Stimulated activated CD4-positive, alpha-beta T cell treated with anti-CD3 and anti-CD28 coated beads, Interleukin-1b, Interleukin-23, amount 100 ng/mL, for 1 hour (primary cell): ENCODE measurements around the gene CHRNB1.
A peak's percentile ranks its signal among the peaks of the same experiment; 100 is the strongest.

Experiments
- DNase-seq, 2 donors: peaks; one replicate each; pipeline ENCODE4 v3.0.0-alpha.2; 2020; ENCODE audit warnings: low read depth in 2 of 2

CHRNB1 gene

DNA sequence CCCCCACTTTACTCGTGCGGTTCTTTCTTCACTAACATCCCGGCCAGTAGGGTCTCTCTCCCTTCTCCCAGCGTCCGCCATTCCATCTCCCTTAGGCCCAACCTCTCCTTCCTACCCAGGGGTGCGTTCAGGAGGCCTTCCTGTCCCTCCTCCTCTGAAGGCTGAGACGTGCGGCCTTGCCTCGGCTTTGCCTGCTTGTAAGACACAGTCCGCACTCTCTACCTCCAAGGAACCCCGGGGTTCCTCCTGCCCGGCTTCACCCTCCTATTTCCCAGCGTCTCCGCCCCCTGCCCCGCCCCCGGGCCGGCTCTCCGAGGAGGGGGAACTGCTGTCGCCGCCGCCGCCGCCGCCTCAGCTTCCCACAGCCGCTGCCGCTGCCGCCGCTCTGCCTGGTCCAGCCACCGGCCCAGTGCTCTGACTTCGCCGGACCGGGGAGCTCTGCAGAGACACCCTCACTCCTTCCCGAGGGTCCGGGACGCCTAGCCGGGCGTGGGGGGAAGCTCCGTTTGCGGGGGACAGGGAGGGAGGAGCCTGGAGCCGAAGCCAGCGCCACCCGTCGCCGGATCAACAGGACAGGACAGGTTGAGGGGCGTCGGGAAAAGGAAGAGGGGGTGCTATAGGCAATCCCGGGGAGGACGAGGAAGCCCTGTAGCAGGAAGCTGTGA is 6.8 kb upstream of the CHRNB1 start:
- DNase-seq: peak; percentile 16 to 48

DNA sequence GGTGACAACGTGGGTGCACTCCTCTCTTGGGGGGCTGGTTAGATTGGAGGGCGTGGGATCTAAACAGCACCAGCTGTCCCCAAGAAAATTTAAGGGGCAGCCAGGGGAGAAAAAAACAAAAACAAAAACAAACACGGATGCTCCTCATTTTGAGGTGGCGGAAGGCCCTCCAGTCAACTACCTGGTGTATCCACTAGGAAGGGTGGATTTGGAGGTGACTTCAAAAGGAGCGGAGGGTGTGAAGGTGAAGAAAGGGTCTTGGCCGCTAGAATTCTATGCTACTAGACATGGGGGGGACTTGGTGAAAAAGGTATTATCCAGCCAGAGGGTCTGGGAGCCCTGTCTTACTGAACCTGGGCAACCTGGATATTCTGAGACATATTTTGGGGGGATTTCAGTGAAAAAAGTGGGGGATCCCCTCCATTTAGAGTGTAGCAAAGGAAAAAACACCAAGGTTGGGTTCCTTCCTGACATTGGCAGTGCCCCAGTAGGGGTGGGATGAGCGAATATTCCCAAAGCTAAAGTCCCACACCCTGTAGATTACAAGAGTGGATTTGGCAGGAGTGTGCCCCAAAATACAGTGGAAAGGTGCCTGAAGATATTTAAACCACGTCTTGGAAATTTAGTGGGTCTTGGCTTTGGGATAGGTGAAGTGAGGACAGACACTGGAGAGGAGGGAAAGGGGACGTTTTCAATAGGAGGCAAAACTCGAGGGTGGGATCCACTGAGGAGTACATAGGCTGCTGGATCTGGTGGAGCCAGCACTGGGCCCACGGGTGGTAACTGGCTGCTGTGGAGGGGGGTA is 6.0 kb upstream of the CHRNB1 start:
- no peak for DNase-seq

- DNase-seq: no peak
Measured at GRCh38 chr17:7439462-7440112, 5.3 kb upstream of the CHRNB1 start, which contains the start of gene FGF11. FGF11 (plus strand) TSS chr17:7439512; CDS start chr17:7439621, 109 bp downstream.

DNA sequence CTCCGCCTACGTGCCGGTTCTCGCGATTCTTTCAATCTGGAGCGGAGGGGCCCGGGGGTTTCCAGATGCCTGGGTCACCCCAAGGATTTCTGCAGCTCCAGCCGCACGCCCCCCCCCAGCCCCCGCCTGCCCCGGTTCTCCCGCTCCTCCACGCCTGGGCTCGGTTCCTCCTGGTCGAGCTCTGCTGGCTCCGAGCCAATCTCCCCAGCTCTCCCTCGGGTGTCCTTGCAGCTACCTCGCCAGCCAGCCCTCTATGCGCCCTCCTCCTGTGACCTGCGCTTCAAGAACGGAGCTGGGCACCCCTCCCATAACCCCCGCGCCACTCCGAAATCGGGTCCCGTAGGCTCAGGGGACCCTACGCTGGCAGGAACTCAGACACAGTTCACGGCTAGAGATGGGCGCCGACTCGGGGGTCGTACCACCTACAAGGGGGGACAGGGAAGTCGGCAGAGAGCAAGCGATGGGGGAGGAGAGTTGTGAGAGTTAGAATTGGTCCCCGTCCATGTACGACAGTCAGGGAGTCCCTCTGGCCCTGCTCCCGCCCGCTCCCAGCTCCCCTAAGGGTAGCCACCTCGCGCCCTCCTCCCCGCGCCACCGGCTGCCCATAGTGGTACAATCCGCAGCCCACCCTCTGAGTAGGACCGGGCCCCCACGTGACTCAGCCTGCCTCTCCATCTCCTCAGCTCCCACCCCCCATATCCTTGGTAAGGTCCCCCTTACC is 4.6 kb upstream of the CHRNB1 start:
- DNase-seq: no peak

DNA sequence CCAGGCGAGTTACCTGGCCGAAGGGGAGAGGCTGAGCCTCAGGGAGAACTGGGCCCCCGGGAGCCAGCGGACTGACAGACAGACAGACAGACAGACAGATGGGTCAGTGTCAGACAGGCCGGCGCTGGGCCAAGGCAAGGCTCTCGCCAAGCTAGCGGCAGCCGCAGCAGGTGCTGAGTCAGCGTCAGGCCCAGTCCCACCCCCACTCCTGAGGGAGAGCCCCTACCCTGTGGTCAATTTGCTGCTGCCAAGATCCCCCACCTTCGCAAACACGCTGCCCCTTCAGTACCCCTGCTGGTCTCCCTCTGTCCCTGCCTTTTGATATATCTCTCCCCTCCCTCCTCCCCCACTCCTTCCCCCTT is 4.0 kb upstream of the CHRNB1 start:
- no peak for DNase-seq

GRCh38 chr17:7441266-7441665 is 3.6 kb upstream of the CHRNB1 start:
- no peak for DNase-seq

GRCh38 chr17:7442142-7442541 is 2.7 kb upstream of the CHRNB1 start:
- no peak for DNase-seq

GRCh38 chr17:7443499-7444485 is 1.1 kb upstream of the CHRNB1 start:
- DNase-seq: no peak

DNA sequence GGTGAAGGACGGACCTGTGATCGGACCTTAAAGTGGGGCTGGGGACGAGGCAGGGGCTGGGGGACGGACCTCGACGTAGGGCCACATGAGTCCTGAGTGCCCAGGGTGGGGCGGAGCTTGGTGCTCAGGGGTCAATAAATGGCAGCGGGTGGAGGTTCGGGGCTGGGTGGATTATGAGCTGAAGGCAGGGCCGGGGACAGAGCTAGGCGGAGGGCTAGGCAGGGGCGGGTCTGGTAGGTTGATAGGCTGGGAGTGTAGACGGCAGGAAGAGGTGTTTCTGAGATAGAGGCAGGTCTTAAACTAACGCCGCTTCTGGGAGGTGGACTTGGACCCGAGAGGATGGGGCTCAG is 733 bp downstream of the CHRNB1 start:
- DNase-seq: no peak

DNA sequence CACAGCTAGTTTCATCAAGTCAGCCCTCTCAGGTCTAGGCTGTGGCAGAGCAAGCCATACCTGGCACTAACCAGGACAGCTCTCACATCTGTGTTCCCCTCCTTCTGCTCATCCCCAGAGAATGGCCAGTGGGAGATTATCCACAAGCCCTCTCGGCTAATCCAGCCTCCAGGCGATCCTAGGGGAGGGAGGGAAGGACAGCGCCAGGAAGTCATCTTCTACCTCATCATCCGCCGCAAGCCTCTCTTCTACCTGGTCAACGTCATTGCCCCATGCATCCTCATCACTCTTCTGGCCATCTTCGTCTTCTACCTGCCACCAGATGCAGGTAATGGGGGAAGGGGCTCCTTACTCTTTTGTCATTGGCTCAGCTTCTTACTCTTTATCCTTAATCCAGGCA is 3.6 kb downstream of the CHRNB1 start:
- no peak for DNase-seq

- no peak for DNase-seq
Measured at GRCh38 chr17:7459961-7460545, 15.2 kb downstream of the CHRNB1 start.

DNA sequence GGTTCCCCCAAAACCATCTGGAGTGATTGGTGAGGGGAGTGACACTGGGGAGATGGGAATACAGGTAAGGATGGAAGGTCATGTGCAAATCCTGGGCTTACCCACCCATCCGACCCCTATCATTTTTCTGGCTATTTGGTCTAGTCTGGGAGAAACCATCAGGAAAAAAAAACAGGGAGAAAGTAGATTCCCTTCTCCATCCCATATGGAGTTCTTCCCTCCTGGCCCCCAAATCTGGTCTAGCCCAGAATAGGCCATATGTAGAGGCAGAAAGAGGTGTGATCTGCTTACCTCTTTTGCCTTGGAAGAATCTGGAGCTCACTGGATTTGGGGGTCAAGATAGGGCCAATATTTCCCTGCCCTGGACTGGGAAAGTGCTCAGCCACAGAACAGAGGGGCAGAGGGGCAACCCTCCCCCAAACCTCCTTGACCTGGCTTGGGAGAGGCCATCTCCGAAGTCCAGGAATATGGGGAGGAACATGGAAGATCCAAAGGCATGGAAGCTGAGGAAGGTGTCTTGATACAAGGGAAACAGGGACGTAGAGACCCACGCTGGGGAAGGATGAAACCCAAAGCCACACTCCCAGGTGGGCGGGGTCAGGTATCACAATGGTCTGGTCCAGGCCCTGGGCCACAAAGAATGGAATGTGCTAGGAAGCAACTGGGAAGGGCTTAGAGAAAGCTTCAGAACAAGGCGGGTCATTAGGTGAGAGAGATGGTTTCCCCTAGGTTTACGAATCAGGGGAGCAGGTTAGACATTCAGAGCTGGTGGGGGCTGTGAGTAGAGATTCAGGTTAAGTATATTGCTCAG is 16.2 kb downstream of the CHRNB1 start:
- no peak for DNase-seq

- no peak for DNase-seq
Measured at GRCh38 chr17:7462474-7463371, 17.9 kb downstream of the CHRNB1 start.

DNA sequence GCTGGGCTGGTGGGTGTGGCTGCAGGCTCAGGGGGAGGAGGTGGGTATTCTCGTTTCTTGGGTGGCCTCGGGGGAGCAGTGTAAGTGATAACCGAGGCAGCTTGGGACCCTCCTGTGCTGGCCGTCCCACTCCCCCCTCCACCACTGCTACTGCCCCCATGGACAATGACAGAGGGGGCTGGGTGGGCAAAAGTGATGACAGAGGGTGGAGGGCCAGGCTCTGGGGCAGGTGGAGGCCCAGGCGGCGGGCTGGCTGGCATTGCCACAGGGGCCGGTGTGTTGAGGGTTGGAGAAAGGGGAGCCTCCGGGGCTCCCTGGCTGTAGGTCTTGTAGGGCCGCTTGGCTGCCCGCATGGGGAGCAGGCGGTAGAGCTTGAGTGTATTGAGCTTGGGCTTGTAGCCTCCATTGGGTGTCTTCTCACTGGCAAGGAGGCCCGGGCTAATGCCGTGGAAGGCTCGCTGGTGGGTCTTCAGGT is 18.5 kb downstream of the CHRNB1 start:
- DNase-seq: no peak

- no peak for DNase-seq
Measured at GRCh38 chr17:7464081-7464480, 19.2 kb downstream of the CHRNB1 start.

DNA sequence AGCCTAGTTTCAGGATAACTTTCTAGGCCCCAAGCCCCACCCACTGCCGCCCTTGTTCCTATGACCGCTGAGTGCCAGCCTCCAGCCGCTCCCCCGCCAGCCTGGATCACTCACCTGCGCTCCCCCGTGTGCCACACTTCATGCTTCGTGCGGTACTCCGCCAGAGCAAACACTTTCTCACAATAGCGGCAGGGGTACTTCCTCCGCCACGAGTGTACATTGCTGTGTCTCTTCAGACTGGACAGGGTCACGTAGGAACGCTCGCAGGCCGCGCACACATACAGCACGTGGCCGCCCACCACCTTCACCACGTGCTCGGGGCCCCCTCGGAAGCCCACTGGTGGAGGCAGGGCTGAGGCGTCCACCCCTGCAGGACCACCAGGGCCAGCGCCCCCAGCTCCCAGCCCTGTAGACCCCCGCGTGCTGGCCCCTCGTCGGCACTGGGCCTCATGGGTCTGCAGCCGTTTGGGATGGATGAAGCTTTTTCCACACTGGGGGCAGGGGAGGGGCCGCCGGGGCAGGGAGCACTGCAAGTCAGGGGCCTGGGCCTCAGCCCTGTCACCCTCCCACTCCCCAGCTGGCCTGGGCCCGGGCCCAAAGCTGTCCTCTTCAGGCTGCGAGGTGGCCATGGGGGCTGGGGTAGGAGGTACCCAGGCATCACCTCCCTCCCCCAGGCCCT is 20.9 kb downstream of the CHRNB1 start:
- no peak for DNase-seq

- DNase-seq: no peak
Measured at GRCh38 chr17:7466318-7466638, 21.4 kb downstream of the CHRNB1 start.

DNA sequence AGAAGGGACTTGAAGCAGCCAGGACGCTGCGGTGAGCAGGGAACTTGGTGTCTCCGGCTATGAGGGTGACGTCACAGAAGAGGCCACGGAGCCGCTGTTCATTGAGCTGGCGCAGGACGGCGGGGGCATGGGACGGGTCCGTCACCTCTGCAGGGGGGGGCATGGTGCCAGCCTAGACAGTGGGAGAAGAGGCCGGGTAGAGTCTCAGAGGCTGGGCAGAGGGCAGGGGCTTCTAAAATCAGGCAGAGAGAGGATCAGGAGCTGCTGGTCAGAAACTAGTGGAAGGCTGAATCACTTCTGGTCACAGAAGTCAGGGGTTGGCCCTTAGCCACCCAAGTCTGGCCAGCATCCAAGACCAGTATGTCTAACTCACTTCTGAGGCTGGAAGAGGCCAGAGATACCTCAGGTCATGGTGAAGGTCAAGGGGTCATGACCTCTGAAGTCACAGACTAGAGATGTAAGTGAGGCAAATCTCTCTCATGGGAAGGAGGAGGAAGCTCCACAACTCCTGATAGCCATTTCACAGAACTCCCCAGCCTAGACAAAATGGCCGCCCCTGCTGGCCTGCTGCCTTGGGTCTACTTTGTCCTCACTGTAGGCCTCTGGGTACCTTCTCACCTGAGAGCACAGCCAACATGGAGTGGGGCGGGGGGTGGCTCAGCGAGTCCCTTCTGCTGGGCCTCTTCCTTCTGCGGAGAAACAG is 21.9 kb downstream of the CHRNB1 start:
- DNase-seq: no peak
